HEK293 (cell line): Measurements from ENCODE around the gene GPS1.

ENCODE experiments used
- CTCF ChIA-PET: fragments of 350-600 bp; formaldehyde crosslinking; extraction: SDS; loops from one replicate; lab custom pipeline; 2021; ENCODE audit warnings: antibody characterized with exemption; lab: Yijun Ruan, JAX
- POLR2A ChIA-PET: fragments of 300-600 bp; formaldehyde crosslinking; extraction: SDS; loops from one replicate; lab custom pipeline; 2020; ENCODE audit warnings: antibody characterized with exemption, inconsistent platforms; lab: Yijun Ruan, JAX
- H3K27ac ChIP-seq: fragments of 200-500 bp; sonication (Bioruptor generic); 2 replicates; pipeline ENCODE4 v1.5.1; 2014; ENCODE audit warnings: low read depth, low read length, control low read depth, inconsistent platforms; ENCODE audit errors: extremely low read depth
- H3K36me3 ChIP-seq, 2 experiments: fragments of 200-500 bp in 1 of 2; sonication (Bioruptor generic) in 1 of 2; 1 replicate in 1 of 2; 2 replicates in 1 of 2; pipeline ENCODE4 v1.5.1; 2014 to 2017; ENCODE audit warnings: inconsistent platforms in 2 of 2, low read length in 2 of 2; ENCODE audit not compliant: control insufficient read depth in 2 of 2, insufficient read depth in 1 of 2
- H3K4me1 ChIP-seq: fragments of 200-500 bp; sonication (Bioruptor generic); 2 replicates; pipeline ENCODE4 v1.5.1; 2014; ENCODE audit warnings: mild to moderate bottlenecking, low read length, inconsistent platforms; ENCODE audit not compliant: control insufficient read depth, insufficient read depth
- H3K4me3 ChIP-seq: 2 replicates; pipeline ENCODE4 v1.5.1; 2011; ENCODE audit warnings: low read depth, mild to moderate bottlenecking, control low read depth, low read length, moderate library complexity
- H3K9me3 ChIP-seq: fragments of 200-500 bp; sonication (Bioruptor generic); 2 replicates; pipeline ENCODE4 v1.5.1; 2014; ENCODE audit warnings: low read depth, low read length, inconsistent platforms; ENCODE audit not compliant: control insufficient read depth, insufficient read depth
- HOXD13 ChIP-seq: sonication (generic); formaldehyde crosslinking; IDR thresholded peaks from 2 replicates; pipeline ENCODE4 v1.8.0; 2022; ENCODE audit warnings: missing genetic modification reagents, borderline replicate concordance
- IKZF3 ChIP-seq: fragments of 450-650 bp; IDR thresholded peaks from 2 replicates; pipeline ENCODE4 v1.5.0; 2018; ENCODE audit warnings: missing biosample characterization, mild to moderate bottlenecking, missing genetic modification characterization, moderate library complexity
- KLF8 ChIP-seq: fragments of 450-650 bp; formaldehyde crosslinking; IDR thresholded peaks from 2 replicates; pipeline ENCODE4 v1.5.1; 2016; ENCODE audit warnings: missing biosample characterization, missing genetic modification characterization
- SETDB1 ChIP-seq: IDR thresholded peaks from one replicate; pipeline ENCODE4 v1.6.1; 2017; ENCODE audit warnings: mild to moderate bottlenecking, low read length, moderate library complexity, mixed read lengths; ENCODE audit not compliant: insufficient read length
- SP2 ChIP-seq: fragments of 450-650 bp; formaldehyde crosslinking; IDR thresholded peaks from 2 replicates; pipeline ENCODE4 v1.5.1; 2016; ENCODE audit warnings: missing biosample characterization, missing genetic modification characterization
- YY1 ChIP-seq: fragments of 450-650 bp; formaldehyde crosslinking; IDR thresholded peaks from 2 replicates; pipeline ENCODE4 v1.5.1; 2018; ENCODE audit warnings: missing biosample characterization, missing genetic modification characterization
- ZBTB17 ChIP-seq: fragments of 450-650 bp; formaldehyde crosslinking; IDR thresholded peaks from 2 replicates; pipeline ENCODE4 v1.5.1; 2016; ENCODE audit warnings: missing biosample characterization, missing genetic modification characterization
- ZBTB48 ChIP-seq: fragments of 450-650 bp; formaldehyde crosslinking; IDR thresholded peaks from 2 replicates; pipeline ENCODE4 v1.5.1; 2016; ENCODE audit warnings: missing biosample characterization, missing genetic modification characterization
- ZNF140 ChIP-seq: fragments of 450-650 bp; formaldehyde crosslinking; IDR thresholded peaks from 2 replicates; pipeline ENCODE4 v1.5.1; 2016; ENCODE audit warnings: missing biosample characterization, missing genetic modification characterization
- ZNF2 ChIP-seq: fragments of 450-650 bp; formaldehyde crosslinking; IDR thresholded peaks from 2 replicates; pipeline ENCODE4 v1.5.1; 2016; ENCODE audit warnings: missing biosample characterization, missing genetic modification characterization
- ZNF544 ChIP-seq: fragments of 450-650 bp; formaldehyde crosslinking; IDR thresholded peaks from 2 replicates; pipeline ENCODE4 v1.5.0; 2017; ENCODE audit warnings: missing biosample characterization, missing genetic modification characterization
- ZNF580 ChIP-seq: fragments of 450-650 bp; formaldehyde crosslinking; IDR thresholded peaks from 2 replicates; pipeline ENCODE4 v1.5.1; 2016; ENCODE audit warnings: missing biosample characterization, missing genetic modification characterization
- ZNF600 ChIP-seq: fragments of 450-650 bp; formaldehyde crosslinking; IDR thresholded peaks from 2 replicates; pipeline ENCODE4 v1.5.1; 2016; ENCODE audit warnings: missing biosample characterization, missing genetic modification characterization
- ZNF629 ChIP-seq: fragments of 450-650 bp; formaldehyde crosslinking; IDR thresholded peaks from 2 replicates; pipeline ENCODE4 v1.5.1; 2017; ENCODE audit warnings: missing biosample characterization, missing genetic modification characterization
- ZNF654 ChIP-seq: fragments of 450-650 bp; formaldehyde crosslinking; IDR thresholded peaks from 2 replicates; pipeline ENCODE4 v1.5.1; 2016; ENCODE audit warnings: low read depth, missing biosample characterization, missing genetic modification characterization
- ZSCAN4 ChIP-seq: fragments of 450-650 bp; formaldehyde crosslinking; IDR thresholded peaks from 2 replicates; pipeline ENCODE4 v1.5.1; 2017; ENCODE audit warnings: missing biosample characterization, missing genetic modification characterization
- TF ChIP-seq, protein P1 (sequence below): fragments of 450-650 bp; formaldehyde crosslinking; IDR thresholded peaks from 2 replicates; pipeline ENCODE4 v1.5.1; 2016; ENCODE audit warnings: missing biosample characterization, missing genetic modification characterization
- TF ChIP-seq, protein P2 (sequence below): fragments of 450-650 bp; formaldehyde crosslinking; IDR thresholded peaks from 2 replicates; pipeline ENCODE4 v1.5.1; 2016; ENCODE audit warnings: missing biosample characterization, missing genetic modification characterization
- TF ChIP-seq, protein P3 (sequence below): fragments of 450-650 bp; formaldehyde crosslinking; IDR thresholded peaks from 2 replicates; pipeline ENCODE4 v1.5.1; 2016; ENCODE audit warnings: missing biosample characterization, missing genetic modification characterization

Gene GPS1

GRCh38 chr17:82018152-82018988, 33.3 kb upstream of the GPS1 start (continued):
- TF ChIP-seq, protein P1, sequence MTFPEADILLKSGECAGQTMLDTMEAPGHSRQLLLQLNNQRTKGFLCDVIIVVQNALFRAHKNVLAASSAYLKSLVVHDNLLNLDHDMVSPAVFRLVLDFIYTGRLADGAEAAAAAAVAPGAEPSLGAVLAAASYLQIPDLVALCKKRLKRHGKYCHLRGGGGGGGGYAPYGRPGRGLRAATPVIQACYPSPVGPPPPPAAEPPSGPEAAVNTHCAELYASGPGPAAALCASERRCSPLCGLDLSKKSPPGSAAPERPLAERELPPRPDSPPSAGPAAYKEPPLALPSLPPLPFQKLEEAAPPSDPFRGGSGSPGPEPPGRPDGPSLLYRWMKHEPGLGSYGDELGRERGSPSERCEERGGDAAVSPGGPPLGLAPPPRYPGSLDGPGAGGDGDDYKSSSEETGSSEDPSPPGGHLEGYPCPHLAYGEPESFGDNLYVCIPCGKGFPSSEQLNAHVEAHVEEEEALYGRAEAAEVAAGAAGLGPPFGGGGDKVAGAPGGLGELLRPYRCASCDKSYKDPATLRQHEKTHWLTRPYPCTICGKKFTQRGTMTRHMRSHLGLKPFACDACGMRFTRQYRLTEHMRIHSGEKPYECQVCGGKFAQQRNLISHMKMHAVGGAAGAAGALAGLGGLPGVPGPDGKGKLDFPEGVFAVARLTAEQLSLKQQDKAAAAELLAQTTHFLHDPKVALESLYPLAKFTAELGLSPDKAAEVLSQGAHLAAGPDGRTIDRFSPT (tag by site-specific recombination): peak; percentile 55; the same call in 1 of the 2 replicates
- TF ChIP-seq SETDB1 (no peak), ZBTB48 (no peak), ZNF600 (tag by site-specific recombination) (0 out of 2 replicates have a peak, but pooled peaks have one; percentile 29), YY1 (tag by site-specific recombination) (no peak), SP2 (tag by site-specific recombination) (peak; percentile 26; the same call in 1 of the 2 replicates), ZSCAN4 (tag by site-specific recombination) (peak; percentile 13; the same call in 1 of the 2 replicates), ZNF580 (tag by site-specific recombination) (no peak)

- ChIA-PET CTCF (interaction anchor here (0.5 to 7.6 kb wide), 36 partner anchors 9 to 299 kb away, joined by 3 to 105 read pairs (median 4); partner anchors contain the start of genes DCXR, MAFG, MYADML2 and NOTUM), POLR2A (interaction anchor here (0.6 to 5.1 kb wide), 11 partner anchors 11 to 65 kb away, joined by 3 to 61 read pairs (median 6); partner anchors contain the start of genes DCXR, NOTUM and RAC3)
- Histone ChIP-seq H3K4me1 (peaks cover 5% of the 10 kb centered on the region), H3K4me3 (no peak overlapping the region), H3K36me3 (peaks cover 0 to 20% of the 10 kb centered on the region in 2 experiments; a peak in 1 of 3 replicates), H3K27ac (no peak overlapping the region), H3K9me3 (no peaks in the 10 kb centered on the region)
- TF ChIP-seq HOXD13 (CRISPR knock-in tag): no peak
- TF ChIP-seq ZNF140 (tag by site-specific recombination): no peak
- peak; percentile 58; the same call in 1 of the 2 replicates for TF ChIP-seq IKZF3 (tag by site-specific recombination)
These were observed 32.6 kb upstream of the GPS1 start for GRCh38 chr17:82018989-82019689.

DNA sequence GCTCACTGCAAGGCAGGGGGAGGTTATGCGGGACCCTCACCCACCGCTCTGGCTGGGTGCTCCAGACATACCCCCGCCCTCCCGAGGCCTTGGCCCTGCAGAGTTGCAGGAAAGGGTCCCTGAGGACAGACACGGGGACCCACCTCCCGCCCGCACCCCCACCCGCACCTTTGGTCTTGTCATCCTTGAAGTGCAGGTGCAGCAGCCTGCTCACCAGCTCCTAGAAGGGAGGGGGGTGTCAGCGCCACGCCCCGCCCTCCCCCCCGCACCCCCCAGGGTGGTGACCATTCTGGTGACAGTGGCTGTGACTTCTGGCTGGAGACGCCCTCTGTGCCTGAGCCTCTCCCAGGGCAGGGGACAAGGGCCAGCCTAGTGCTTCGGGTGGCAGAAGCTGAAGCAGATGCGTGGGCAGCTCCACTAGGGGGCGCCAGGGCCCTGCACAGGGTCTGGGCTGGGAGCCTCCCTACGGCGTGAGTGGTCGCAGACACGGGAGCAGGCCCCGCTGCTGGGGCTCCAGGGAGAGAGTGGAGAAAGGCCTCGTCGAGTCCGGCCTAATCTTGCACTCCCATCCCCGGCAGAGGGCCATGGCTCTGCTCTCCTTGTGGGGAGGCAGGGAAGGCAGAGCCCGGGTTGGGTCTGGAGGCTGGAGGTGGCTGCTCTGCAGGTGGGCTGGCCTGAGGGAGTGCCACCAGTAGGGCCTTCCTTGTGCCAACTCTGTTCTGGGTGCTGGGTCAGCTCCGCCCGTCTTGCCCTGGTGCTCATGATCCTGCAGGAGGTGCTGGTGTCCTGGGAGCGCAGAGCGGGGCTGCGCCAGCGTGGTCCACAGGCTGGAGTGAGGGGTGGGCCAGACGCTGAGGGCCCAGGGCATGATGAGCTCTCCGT, 31.8 kb upstream of the GPS1 start:
- POLR2A ChIA-PET: interaction anchor here (0.5 to 5.1 kb wide), 14 partner anchors 11 to 297 kb away, joined by 3 to 61 read pairs (median 7); partner anchors contain the start of genes DCXR, NOTUM and RAC3
- CTCF ChIA-PET: interaction anchor here (0.5 to 7.6 kb wide), 41 partner anchors 8 to 283 kb away, joined by 3 to 105 read pairs (median 4); partner anchors contain the start of genes DCXR, MAFG, MYADML2 and NOTUM
- H3K9me3 ChIP-seq: no peaks in the 10 kb centered on the region
- H3K4me1 ChIP-seq: peaks cover 11% of the 10 kb centered on the region
- H3K4me3 ChIP-seq: no peak overlapping the region
- H3K27ac ChIP-seq: peak overlapping the region; percentile 16; the same call in 1 of the 2 replicates
- H3K36me3 ChIP-seq: peaks cover 0 to 23% of the 10 kb centered on the region in 2 experiments; a peak in 1 of 3 replicates
- TF ChIP-seq, protein P2, sequence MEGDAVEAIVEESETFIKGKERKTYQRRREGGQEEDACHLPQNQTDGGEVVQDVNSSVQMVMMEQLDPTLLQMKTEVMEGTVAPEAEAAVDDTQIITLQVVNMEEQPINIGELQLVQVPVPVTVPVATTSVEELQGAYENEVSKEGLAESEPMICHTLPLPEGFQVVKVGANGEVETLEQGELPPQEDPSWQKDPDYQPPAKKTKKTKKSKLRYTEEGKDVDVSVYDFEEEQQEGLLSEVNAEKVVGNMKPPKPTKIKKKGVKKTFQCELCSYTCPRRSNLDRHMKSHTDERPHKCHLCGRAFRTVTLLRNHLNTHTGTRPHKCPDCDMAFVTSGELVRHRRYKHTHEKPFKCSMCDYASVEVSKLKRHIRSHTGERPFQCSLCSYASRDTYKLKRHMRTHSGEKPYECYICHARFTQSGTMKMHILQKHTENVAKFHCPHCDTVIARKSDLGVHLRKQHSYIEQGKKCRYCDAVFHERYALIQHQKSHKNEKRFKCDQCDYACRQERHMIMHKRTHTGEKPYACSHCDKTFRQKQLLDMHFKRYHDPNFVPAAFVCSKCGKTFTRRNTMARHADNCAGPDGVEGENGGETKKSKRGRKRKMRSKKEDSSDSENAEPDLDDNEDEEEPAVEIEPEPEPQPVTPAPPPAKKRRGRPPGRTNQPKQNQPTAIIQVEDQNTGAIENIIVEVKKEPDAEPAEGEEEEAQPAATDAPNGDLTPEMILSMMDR (tag by site-specific recombination): peak; percentile 85
- TF ChIP-seq ZNF2 (tag by site-specific recombination) (peak; percentile 97), ZNF654 (tag by site-specific recombination) (peak; percentile 43), ZNF629 (peak; percentile 7; the same call in 1 of the 2 replicates), ZBTB17 (tag by site-specific recombination) (peak; percentile 57), ZNF544 (tag by site-specific recombination) (no peak), KLF8 (tag by site-specific recombination) (0 out of 2 replicates have a peak, but pooled peaks have one; percentile 41)
- TF ChIP-seq, protein P1 (tag by site-specific recombination): peak; percentile 70
- TF ChIP-seq, protein P3, sequence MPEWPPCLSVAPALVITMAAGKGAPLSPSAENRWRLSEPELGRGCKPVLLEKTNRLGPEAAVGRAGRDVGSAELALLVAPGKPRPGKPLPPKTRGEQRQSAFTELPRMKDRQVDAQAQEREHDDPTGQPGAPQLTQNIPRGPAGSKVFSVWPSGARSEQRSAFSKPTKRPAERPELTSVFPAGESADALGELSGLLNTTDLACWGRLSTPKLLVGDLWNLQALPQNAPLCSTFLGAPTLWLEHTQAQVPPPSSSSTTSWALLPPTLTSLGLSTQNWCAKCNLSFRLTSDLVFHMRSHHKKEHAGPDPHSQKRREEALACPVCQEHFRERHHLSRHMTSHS (tag by site-specific recombination): no peak
